Measurements from ENCODE around the gene CCDC28A.

Gene CCDC28A

DNA sequence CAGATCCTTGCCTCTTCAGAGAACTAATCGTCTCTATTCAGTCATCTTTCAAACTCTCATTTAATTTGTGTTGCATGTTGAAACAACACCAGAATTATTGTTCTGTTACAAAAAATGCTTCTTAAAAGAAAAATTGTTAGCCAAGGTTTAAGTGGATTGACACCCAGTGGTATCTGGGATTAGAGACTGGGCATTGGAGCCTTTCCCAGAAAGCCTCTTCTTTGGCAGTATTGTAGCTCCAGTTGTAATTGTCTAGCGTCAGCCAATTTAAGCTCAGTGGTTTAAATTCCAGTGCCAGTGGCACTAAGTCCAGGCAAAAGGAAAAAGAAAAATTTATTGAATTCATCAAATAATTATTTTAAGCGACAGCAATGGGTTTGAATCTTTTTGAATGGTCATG, 801 bp downstream of the CCDC28A start:
- no peak for FAIRE-seq
- DNase-seq (ENCODE audit: insufficient read length, low spot score) = no peak
- TF ChIP-seq, protein P1, sequence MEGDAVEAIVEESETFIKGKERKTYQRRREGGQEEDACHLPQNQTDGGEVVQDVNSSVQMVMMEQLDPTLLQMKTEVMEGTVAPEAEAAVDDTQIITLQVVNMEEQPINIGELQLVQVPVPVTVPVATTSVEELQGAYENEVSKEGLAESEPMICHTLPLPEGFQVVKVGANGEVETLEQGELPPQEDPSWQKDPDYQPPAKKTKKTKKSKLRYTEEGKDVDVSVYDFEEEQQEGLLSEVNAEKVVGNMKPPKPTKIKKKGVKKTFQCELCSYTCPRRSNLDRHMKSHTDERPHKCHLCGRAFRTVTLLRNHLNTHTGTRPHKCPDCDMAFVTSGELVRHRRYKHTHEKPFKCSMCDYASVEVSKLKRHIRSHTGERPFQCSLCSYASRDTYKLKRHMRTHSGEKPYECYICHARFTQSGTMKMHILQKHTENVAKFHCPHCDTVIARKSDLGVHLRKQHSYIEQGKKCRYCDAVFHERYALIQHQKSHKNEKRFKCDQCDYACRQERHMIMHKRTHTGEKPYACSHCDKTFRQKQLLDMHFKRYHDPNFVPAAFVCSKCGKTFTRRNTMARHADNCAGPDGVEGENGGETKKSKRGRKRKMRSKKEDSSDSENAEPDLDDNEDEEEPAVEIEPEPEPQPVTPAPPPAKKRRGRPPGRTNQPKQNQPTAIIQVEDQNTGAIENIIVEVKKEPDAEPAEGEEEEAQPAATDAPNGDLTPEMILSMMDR (IDR thresholded peaks at IDR 0.05; ENCODE audit: insufficient read depth, missing control alignments) = no peak

DNA sequence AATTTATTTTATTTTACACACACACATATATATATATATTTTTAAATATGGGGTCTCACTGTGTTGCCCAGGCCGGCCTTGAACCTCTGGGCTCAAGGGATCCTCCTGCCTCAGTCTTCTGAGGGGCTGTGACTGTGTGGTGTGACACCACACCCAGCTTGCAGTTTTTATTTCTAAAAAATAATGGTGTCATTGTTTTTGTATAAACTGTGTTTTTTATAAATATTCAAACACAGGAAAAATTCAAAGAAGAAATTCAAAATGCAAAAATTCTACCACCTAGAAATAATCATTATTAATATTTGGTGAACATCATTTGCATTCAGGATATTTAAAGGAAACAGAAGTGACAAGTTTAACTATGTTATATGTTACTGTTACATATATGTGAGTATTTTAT, 3.1 kb downstream of the CCDC28A start:
- TF ChIP-seq, protein P1 (IDR thresholded peaks at IDR 0.05; ENCODE audit: insufficient read depth, missing control alignments) = no peak
- DNase-seq (ENCODE audit: insufficient read length, low spot score) (no peak), FAIRE-seq (no peak)

- FAIRE-seq = no peak
- no peak for DNase-seq (ENCODE audit: insufficient read length, low spot score)
- TF ChIP-seq, protein P1 (IDR thresholded peaks at IDR 0.05; ENCODE audit: insufficient read depth, missing control alignments) = no peak
Measured at GRCh38 chr6:138778331-138778730, 4.8 kb downstream of the CCDC28A start.

GRCh38 chr6:138782243-138782642, 8.7 kb downstream of the CCDC28A start:
- TF ChIP-seq, protein P1 (IDR thresholded peaks at IDR 0.05; ENCODE audit: insufficient read depth, missing control alignments) = no peak
- no peak for DNase-seq (ENCODE audit: insufficient read length, low spot score)
- no peak for FAIRE-seq

DNA sequence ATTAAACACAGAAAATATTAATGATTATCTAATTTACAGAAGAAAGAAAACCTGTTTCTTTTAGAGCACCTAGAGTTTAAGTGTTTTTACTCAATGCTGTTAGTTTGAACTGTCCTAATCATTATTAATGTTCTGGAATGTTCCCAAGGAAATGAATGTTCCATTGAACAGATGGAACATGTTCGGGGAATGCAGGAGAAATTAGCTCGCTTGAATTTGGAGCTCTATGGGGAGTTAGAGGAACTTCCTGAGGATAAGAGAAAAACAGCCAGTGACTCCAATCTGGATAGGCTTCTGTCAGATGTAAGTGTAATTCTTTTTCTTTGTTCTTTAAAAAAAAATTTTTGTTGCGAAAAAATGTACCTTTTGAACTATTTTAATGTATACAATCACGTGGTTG, 11.5 kb downstream of the CCDC28A start:
- FAIRE-seq (no peak), DNase-seq (ENCODE audit: insufficient read length, low spot score) (no peak)
- TF ChIP-seq, protein P1 (IDR thresholded peaks at IDR 0.05; ENCODE audit: insufficient read depth, missing control alignments) = no peak

GRCh38 chr6:138785980-138786379, 12.4 kb downstream of the CCDC28A start:
- no peak for DNase-seq (ENCODE audit: insufficient read length, low spot score)
- FAIRE-seq = no peak
- TF ChIP-seq, protein P1 (IDR thresholded peaks at IDR 0.05; ENCODE audit: insufficient read depth, missing control alignments) = no peak

DNA sequence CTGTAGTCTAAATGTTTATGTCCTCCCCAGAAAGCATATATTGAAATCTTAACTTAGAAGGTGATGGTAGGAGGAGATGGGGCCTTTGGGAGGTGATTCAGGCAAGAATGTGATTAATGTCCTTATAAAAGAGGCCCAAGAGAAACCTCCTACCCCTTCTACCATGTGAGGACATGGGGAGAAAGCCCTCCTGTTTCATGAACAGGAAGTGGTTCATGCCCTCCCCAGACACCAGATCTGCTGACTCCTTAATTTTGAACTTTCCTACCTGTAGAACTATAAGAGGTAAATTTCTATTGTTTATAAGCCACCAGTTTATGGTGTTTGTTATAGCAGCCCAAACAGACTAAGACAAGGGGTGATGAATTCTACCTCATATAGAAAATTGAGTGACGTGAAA, 13.6 kb downstream of the CCDC28A start:
- no peak for DNase-seq (ENCODE audit: insufficient read length, low spot score)
- TF ChIP-seq, protein P1 (IDR thresholded peaks at IDR 0.05; ENCODE audit: insufficient read depth, missing control alignments) = no peak
- no peak for FAIRE-seq
